ENCODE data around the gene BCO2.
A peak's percentile ranks its signal among the peaks of the same experiment; 100 is the strongest.

BCO2 gene

DNA sequence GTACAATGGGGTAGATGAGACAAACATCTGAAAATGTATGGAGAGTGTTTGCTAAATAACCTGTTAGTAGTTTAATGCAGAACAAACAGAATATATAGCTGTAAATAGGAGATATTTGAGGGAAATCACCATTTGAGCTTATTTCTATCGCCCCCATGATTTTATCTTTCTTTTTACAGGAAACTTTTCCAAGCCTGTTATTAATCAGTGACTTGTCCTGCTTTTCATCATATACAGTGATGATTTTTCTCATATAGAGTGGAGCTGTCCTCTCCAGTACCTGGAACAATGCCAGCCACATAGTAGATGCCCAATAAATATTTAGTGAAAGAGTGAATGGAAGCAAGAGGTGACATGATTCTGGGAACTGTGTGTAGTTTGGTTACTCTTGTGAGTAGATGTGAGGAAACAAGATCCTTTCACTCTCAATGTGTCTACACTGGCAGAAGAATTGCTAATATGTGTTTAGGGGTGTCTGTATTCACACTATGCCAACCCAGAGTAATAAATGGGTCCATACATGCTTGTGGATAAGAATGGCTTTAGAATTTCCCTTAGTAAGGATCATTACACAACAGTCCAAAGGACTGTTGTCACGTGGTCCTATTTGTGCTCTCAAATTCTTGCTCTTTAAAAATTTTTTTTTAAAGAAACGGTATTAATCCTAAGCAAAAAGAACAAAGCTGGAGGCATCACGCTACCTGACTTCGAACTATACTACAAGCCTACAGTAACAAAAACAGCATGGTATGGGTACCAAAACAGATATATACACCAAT, 48.6 kb downstream of the BCO2 start:
- no peak for DNase-seq (ENCODE audit: low read depth)
- TF ChIP-seq, protein P1, sequence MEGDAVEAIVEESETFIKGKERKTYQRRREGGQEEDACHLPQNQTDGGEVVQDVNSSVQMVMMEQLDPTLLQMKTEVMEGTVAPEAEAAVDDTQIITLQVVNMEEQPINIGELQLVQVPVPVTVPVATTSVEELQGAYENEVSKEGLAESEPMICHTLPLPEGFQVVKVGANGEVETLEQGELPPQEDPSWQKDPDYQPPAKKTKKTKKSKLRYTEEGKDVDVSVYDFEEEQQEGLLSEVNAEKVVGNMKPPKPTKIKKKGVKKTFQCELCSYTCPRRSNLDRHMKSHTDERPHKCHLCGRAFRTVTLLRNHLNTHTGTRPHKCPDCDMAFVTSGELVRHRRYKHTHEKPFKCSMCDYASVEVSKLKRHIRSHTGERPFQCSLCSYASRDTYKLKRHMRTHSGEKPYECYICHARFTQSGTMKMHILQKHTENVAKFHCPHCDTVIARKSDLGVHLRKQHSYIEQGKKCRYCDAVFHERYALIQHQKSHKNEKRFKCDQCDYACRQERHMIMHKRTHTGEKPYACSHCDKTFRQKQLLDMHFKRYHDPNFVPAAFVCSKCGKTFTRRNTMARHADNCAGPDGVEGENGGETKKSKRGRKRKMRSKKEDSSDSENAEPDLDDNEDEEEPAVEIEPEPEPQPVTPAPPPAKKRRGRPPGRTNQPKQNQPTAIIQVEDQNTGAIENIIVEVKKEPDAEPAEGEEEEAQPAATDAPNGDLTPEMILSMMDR (IDR thresholded peaks at IDR 0.05; ENCODE audit: low read length, missing control alignments), result no peak
- no peak overlapping the region for H3K4me3 ChIP-seq (replicated peaks; ENCODE audit: low read depth, low read length)

DNA sequence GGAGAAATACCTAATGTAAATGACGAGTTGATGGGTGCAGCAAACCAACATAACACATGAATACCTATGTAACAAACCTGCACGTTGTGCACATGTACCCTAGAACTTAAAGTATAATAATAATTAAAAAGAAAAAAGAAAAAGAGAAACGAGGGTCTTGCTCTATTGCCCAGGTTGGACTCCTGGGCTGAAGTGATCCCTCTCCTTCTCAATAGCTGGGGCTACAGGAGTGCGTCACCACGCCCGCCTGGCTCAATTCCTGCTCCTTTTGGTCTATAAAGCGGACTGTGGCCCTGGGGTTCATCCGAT, 50.4 kb downstream of the BCO2 start:
- peak overlapping the region; percentile 87 for H3K4me3 ChIP-seq (replicated peaks; ENCODE audit: low read depth, low read length)
- no peak for DNase-seq (ENCODE audit: low read depth)
- TF ChIP-seq, protein P1 (IDR thresholded peaks at IDR 0.05; ENCODE audit: low read length, missing control alignments), result no peak

DNA sequence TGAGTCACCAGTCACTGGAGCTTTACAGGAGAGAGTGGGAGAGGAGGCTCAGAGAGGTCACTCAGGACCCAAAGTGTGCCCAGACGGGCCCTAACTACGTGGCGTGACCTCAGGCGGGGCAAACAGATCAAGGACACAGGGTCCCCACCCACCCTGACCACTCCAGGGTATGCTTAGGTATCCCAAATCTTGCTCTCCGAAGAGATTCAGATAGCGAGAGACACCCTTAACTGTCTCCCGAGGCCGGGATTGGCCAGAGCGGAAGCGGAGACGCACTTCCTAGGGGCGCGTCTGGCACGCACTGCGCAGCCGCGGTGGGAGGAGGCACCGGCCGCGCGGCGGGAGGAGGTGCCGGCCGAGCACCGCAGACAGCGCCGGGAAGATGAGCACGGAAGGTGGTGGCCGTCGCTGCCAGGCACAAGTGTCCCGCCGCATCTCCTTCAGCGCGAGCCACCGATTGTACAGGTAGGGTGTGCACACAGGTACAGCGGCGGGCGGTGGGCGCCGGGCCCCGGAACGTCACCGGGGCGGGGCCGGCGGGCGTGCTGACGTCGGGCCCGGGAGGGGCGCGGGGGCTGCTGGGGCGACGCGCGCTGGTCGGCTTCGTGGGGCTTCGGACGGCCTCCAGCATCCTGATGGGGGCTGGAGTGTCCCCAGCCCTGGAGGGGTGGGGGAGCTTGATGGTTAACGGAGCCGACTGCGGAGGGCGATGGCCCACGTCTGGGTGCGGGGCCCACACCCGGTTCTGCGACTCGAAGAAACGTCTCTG, 50.9 kb downstream of the BCO2 start, which contains the start of gene PTS:
TSS of gene PTS (plus strand) at position 367 of the 769 bp plus-strand sequence. CDS start at position 383, 16 bp downstream.
- peak; percentile 87 for DNase-seq (ENCODE audit: low read depth)
- H3K4me3 ChIP-seq (replicated peaks; ENCODE audit: low read depth, low read length), result peak within 1 kb of the TSS; percentile 87
- TF ChIP-seq, protein P1 (IDR thresholded peaks at IDR 0.05; ENCODE audit: low read length, missing control alignments), result no peak

DNA sequence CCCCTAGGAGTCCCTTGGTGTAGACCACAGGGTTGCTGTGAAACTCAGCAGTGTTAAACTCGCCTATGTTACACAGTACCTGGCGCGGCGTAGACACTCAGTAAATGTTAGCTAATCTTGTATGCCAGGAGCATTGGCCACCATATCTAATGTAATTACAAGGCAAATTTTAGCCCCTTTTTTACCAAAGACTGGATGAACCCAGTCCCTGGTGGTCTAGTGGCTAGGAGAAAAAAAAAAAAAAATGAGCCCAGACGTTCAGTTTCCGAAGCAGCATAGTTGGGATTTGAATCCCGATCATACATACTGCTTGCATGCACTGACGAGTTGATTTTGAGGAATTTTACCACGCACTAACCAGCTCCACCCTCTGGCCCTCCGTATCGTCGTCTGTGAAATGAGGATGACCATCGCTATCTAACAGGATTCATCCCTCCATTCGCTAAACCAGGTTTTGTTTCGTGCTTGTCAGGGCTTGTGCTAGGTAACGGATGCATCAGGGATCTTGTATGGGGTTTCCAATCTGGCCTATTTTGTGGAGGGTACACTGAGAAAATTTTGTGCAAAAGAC, 51.6 kb downstream of the BCO2 start:
- DNase-seq (ENCODE audit: low read depth), result peak; percentile 49
- H3K4me3 ChIP-seq (replicated peaks; ENCODE audit: low read depth, low read length), result peak overlapping the region; percentile 87
- TF ChIP-seq, protein P1 (IDR thresholded peaks at IDR 0.05; ENCODE audit: low read length, missing control alignments), result no peak

DNA sequence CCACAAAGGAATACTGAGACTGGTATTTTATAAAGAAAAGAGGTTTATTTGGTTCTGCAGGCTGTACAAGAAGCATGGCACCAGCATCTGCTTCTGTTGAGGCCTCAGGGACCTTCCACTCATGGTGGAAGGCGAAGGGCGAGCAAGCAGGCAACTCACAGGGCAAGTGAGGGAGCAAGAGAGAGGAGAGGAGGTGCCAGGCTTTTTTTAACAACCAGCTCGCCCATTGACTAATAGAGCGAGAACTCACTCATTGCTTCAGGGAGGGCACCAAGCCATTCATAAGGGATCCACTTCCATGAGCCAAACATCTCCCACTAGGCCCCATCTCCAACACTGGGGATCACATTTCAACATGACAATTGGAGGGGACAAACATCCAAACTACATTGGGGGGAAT, 52.2 kb downstream of the BCO2 start:
- TF ChIP-seq, protein P1 (IDR thresholded peaks at IDR 0.05; ENCODE audit: low read length, missing control alignments), result no peak
- H3K4me3 ChIP-seq (replicated peaks; ENCODE audit: low read depth, low read length), result peak overlapping the region; percentile 87
- DNase-seq (ENCODE audit: low read depth), result no peak

DNA sequence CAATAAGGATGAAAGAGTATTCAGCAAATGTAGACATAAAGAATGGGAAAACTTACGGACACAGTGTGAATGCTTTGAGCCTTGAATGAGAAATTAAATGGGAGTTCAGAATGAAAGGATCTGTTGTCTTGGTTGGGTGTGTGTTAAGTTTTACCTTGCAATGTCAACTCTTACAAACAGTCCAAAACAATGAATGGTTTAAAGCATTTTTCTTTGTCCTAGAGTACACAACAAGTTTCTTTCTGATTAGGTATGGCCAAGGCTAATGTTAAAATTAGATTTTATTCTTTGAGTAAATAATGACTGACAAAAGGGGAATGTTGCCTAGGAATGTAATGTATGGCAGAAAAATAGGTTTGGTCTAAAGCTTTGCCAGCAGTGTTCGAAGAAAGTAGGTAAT, 53.4 kb downstream of the BCO2 start:
- TF ChIP-seq, protein P1 (IDR thresholded peaks at IDR 0.05; ENCODE audit: low read length, missing control alignments), result no peak
- no peak overlapping the region for H3K4me3 ChIP-seq (replicated peaks; ENCODE audit: low read depth, low read length)
- DNase-seq (ENCODE audit: low read depth), result no peak
